BJ (cell line): ENCODE results near the gene RHO. TPM values are rescaled to one million over a fixed set of nuclear protein-coding genes. Genes with fewer than 3 reads are reported as not detected.

Experiments
- CTCF ChIA-PET: fragments of 350-600 bp; formaldehyde crosslinking; extraction: SDS; loops from one replicate; lab custom pipeline; 2021; ENCODE audit warnings: antibody characterized with exemption, inconsistent platforms; lab: Yijun Ruan, JAX
- POLR2A ChIA-PET: fragments of 300-600 bp; sonication (Branson Sonifier 250); formaldehyde crosslinking; extraction: SDS; loops from one replicate; lab custom pipeline; 2021; ENCODE audit warnings: antibody characterized with exemption; lab: Charles Lee
- DNase-seq: peaks from one replicate; pipeline ENCODE4 v3.0.0-alpha.2; 2011; ENCODE audit warnings: low read depth
- H3K27me3 ChIP-seq: 2 replicates; pipeline ENCODE4 v1.6.0; 2011; ENCODE audit warnings: low read length; ENCODE audit not compliant: control insufficient read depth, insufficient read depth
- H3K36me3 ChIP-seq: 2 replicates; pipeline ENCODE4 v1.5.1; 2011; ENCODE audit warnings: low read length; ENCODE audit not compliant: control insufficient read depth, insufficient read depth
- H3K4me3 ChIP-seq: 2 replicates; pipeline ENCODE4 v1.5.1; 2011; ENCODE audit warnings: low read depth, mild to moderate bottlenecking, control low read depth, low read length
- CTCF ChIP-seq: IDR thresholded peaks from 2 replicates; pipeline ENCODE4 v1.5.1; 2011; ENCODE audit warnings: low read depth, mild to moderate bottlenecking, control low read depth, inconsistent platforms, low read length, moderate library complexity; ENCODE audit not compliant: insufficient read depth
- polyA plus RNA-seq: library from polyadenylated mRNA; depleted of rRNA; stranded (reverse); fragments of >200 nt; gene quantifications from 2 replicates; pipeline ENCODE4 v1.2.3, GENCODE V29; 2011

The RHO gene
- polyA plus RNA-seq, 1 experiment: not detected

- Histone ChIP-seq H3K4me3 (no peak overlapping the region), H3K36me3 (peaks cover 29% of the 10 kb centered on the region), H3K27me3 (no peaks in the 10 kb centered on the region)
- POLR2A ChIA-PET: interaction anchor here (0.6 kb wide), 1 partner anchor 21 kb away, joined by 3 read pairs; no protein-coding TSS in a partner anchor
- DNase-seq: no peak
- no peak for TF ChIP-seq CTCF
- CTCF ChIA-PET: interaction anchor here (0.9 to 1.8 kb wide), 3 partner anchors 12 to 76 kb away, joined by 3 to 5 read pairs (median 4); no protein-coding TSS in a partner anchor
Observed at GRCh38 chr3:129565902-129566301, 37.5 kb downstream of the RHO start.

- ChIA-PET POLR2A (interaction anchor here (0.6 kb wide), 1 partner anchor 9 kb away, joined by 3 read pairs; no protein-coding TSS in a partner anchor), CTCF (interaction anchor here (0.9 to 1.1 kb wide), 2 partner anchors 9 to 29 kb away, joined by 3 read pairs; no protein-coding TSS in a partner anchor)
- no peak overlapping the region for H3K4me3 ChIP-seq
- H3K27me3 ChIP-seq: no peaks in the 10 kb centered on the region
- TF ChIP-seq CTCF: no peak
- peaks cover 33% of the 10 kb centered on the region for H3K36me3 ChIP-seq
- no peak for DNase-seq
Observed at GRCh38 chr3:129567176-129567705, 38.8 kb downstream of the RHO start.

GRCh38 chr3:129567939-129568338, 39.5 kb downstream of the RHO start:
- DNase-seq: no peak
- peaks cover 30% of the 10 kb centered on the region for H3K36me3 ChIP-seq
- ChIA-PET POLR2A (no interaction called here), CTCF (interaction anchor here (1.2 kb wide), 1 partner anchor 81 kb away, joined by 3 read pairs; no protein-coding TSS in a partner anchor)
- no peak overlapping the region for H3K4me3 ChIP-seq
- TF ChIP-seq CTCF: no peak
- H3K27me3 ChIP-seq: no peaks in the 10 kb centered on the region

GRCh38 chr3:129569856-129570255, 41.4 kb downstream of the RHO start:
- Histone ChIP-seq H3K36me3 (peaks cover 33% of the 10 kb centered on the region), H3K4me3 (no peak overlapping the region), H3K27me3 (no peaks in the 10 kb centered on the region)
- no peak for TF ChIP-seq CTCF
- CTCF ChIA-PET: interaction anchor here (1.7 kb wide), 1 partner anchor 11 kb away, joined by 3 read pairs; no protein-coding TSS in a partner anchor
- no peak for DNase-seq
- POLR2A ChIA-PET: no interaction called here

- POLR2A ChIA-PET: no interaction called here
- Histone ChIP-seq H3K36me3 (peaks cover 35% of the 10 kb centered on the region), H3K4me3 (no peak overlapping the region), H3K27me3 (no peaks in the 10 kb centered on the region)
- no peak for TF ChIP-seq CTCF
- CTCF ChIA-PET: no interaction called here
- no peak for DNase-seq
Observed at GRCh38 chr3:129571605-129572547, 43.4 kb downstream of the RHO start.
